Inflammatory macrophage treated with lipopolysaccharide for 1 hour (primary cell): ENCODE data around the gene TLCD5.

Experiments used
- DNase-seq, 2 donors: peaks; one replicate each; pipeline ENCODE4 v3.0.0-alpha.2; 2020 to 2022

TLCD5 gene

DNA sequence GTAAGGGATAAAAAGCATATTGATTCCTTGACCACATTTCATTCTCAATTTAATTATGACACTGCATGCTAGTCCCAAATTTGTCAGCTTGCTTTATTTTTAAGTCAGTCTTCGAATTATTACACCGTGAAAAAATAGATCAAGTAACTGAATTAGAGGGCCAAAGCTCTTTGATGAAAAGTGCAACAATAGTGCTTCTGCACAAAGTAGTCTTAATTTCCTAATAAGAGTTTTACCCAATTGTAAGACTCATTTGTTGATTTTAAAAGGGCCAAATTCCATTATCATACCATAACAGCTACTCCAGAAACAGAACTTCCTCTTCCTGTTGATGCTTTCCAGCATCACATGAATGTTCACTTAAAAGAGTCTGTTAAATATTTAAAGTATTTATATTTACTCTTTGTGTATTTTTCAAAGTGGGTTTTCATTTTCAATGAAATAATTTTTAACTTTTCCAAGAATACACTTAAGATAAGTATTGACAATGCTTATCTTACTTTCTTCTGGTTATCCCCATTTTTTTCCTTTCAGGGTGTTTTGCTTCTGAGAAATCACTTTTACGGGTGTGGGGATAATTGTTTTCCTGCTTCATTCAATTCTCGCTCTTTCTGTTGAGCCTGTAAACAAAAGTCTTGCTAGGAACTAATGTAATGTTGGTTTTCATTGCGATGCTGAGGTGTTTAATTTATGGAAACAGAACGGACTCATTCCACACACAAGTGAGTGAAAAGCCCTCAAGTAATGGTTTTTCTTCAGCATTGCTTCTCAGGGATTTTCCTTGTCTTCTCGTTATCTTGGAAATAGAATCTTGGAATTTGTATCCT is 13.2 kb downstream of the TLCD5 start:
- no peak for DNase-seq

DNA sequence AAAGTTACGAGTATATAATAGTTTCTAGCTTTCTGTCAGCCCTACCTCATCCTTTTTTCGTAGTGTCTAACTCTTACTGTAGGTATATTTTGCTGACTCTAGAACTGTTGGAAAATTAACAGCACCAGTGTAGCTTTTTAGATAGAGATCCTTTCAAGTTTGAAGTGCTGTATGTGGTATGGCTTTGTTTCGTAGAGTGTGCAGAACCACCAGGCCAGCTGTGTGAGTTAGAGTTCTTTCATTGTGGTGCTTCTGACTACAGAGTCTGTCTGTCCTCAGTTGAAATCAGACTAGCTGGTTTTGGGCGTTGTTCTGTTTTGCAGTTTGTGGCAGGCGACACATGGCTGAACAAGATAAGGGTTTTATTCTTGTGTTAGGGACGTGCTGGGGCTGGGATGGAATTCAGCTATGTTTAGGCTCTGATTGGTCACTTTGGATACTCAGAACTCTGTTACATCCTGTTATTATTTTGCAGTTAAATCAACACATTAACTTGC is 14.3 kb downstream of the TLCD5 start:
- no peak for DNase-seq

DNA sequence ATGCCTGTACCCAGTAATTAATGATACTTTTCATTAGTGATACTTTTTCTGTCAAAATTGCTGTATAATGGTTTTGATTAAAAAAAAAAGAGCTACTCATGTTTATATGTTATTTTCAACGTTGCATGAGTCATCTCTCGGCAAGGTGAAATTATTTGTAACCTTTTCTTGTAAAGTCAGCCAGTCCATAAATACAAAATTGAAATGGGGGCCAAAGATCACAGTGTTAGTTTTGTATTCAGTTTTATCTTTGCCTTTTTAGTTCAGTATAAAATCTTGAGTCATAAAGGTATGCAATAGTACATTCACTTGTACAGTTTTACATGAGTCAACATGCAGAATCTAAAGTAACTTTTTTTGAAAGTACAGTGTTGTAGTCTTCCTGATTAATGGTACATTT is 15.4 kb downstream of the TLCD5 start:
- DNase-seq, result no peak

DNA sequence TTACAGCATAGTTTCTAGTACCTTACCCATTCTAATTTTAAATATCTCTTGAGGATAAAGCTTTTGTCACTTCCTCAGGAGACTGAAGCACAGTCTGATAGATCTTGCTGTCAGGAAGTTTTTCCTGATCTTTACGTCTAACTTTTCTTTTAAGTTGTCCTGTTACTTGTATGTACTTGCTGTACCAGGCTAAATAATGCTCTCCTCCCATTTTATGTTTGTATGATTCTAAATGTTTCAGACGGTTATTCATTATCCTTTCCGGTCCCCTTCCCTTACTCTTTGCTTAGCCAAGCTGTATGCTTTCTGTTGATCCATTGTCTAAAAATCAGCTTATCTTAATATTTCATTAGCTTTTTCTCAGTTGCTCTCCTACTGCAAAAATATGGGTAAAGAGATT is 17.1 kb downstream of the TLCD5 start:
- no peak for DNase-seq

- DNase-seq, result no peak
Observed at GRCh38 chr11:120342678-120343077, 17.6 kb downstream of the TLCD5 start.

DNA sequence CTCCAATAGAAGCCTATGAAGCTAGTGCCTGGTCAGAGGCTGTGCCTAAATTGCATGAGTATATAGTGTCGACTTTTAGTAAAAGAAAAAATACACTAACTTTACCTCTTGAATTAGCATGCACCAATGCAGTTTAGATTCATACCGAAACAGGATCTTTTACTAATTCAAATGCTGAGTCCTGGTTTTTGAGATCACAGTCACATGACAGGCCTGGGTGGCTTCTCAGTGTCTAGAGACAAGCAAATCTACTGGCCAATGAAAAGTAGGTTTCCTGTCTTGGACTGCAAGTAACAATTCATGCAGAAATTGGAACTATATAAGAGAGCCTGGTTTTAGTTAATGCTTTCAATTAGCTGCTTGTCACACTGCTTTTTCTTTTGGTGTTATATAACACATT is 18.3 kb downstream of the TLCD5 start:
- no peak for DNase-seq

- peak; percentile 54 to 67 for DNase-seq
Observed at GRCh38 chr11:120344302-120345004, 19.4 kb downstream of the TLCD5 start.

DNA sequence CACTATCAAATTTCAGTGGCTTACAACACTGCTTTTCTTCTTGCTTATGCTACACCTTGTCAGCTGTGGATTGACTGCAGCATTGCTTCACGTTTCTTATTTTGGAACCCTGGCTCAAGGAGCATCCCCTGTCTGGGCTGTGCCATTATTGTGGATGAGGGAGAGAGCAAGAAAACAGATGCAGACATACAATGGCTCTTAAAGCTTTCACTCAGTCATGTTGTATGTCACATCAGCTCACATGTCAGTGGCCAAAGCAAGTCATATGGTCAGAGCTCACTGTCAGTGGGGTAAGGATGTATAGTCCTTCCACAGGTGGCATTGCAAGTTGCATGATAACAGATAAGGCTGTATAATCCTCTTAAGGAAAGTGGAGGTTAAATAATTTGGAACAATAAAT is 21.1 kb downstream of the TLCD5 start:
- no peak for DNase-seq

DNA sequence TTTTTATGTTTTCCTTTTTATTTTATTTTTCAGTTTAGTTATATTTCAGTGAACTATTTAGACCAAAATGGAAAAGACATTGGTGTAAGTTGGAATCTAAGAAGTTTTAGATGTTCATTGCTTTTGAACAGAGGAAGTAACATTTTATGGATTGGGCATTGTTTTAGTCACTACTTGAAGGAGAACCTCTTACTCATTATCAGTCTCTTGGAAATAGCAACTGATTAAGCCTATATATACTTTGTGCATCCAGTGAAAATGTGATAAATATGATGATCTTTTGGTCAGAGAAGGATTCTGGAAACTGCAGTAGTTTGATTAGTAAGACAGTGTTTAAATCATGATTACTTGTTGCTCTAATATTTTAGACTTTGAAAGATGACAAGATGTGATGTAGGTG is 25.5 kb downstream of the TLCD5 start:
- DNase-seq, result no peak

GRCh38 chr11:120352405-120352804 is 27.3 kb downstream of the TLCD5 start:
- DNase-seq, result no peak

GRCh38 chr11:120354068-120354467 is 29.0 kb downstream of the TLCD5 start:
- DNase-seq, result no peak

DNA sequence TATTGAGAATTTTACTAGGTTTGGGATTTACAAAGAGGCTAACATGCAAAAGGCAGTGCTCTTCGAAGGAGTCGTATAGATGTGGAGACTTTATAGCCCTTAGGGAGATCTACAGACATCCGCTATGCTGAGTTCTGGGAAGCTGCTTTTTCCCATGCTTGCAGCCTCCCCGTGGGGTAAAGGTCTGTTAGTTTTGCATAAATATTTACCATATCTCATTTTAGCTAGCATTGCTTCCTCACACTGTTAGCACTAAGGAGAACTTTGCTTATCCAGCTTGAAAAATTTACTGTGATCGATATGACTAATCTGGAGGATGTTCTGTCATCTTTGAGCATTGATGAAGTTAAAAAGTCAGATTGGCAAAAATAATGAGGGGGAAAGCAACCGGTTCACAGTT is 29.7 kb downstream of the TLCD5 start:
- DNase-seq, result no peak

- no peak for DNase-seq
Observed at GRCh38 chr11:120357620-120358019, 32.5 kb downstream of the TLCD5 start.

GRCh38 chr11:120358729-120359128 is 33.6 kb downstream of the TLCD5 start:
- DNase-seq, result no peak

GRCh38 chr11:120363436-120363835 is 38.3 kb downstream of the TLCD5 start:
- no peak for DNase-seq

- DNase-seq, result no peak
Observed at GRCh38 chr11:120365512-120365911, 40.4 kb downstream of the TLCD5 start.

DNA sequence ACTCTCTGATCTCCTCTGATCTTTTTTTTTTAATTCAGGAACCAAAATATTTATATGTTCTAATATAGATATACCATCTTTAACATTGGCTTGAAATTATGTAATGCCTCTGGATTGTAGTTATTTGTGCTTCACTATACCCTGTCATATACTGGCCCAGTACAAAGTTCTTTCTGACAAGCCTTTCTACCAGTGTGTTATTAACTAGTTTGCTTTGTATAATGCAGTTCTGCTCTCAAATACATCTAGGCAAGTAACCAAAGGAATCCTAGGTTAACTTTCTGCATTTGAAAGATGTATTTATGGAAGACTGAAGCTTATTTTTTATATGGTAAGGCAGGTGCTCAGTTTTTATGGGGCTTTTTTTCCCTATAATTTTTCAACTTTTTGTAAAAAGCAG is 47.2 kb downstream of the TLCD5 start:
- no peak for DNase-seq

DNA sequence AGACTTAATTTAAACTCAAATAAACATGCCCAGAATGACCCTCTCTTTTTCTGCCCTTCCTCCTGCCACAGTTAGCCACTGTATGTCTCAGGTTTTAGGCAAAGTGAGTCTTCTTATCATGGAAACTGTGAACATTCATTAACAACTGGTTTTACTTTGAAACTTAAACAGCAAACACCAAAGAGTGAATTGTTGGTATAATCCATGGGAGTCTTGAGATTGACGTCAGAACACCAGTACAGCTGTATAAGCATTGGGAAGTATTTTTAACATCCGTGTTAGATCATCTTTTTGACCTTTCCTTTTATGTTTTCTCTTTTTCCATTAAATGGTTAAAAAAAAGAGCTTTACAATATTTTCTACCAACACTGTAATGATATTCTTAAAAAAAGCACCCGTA is 50.0 kb downstream of the TLCD5 start:
- no peak for DNase-seq

DNA sequence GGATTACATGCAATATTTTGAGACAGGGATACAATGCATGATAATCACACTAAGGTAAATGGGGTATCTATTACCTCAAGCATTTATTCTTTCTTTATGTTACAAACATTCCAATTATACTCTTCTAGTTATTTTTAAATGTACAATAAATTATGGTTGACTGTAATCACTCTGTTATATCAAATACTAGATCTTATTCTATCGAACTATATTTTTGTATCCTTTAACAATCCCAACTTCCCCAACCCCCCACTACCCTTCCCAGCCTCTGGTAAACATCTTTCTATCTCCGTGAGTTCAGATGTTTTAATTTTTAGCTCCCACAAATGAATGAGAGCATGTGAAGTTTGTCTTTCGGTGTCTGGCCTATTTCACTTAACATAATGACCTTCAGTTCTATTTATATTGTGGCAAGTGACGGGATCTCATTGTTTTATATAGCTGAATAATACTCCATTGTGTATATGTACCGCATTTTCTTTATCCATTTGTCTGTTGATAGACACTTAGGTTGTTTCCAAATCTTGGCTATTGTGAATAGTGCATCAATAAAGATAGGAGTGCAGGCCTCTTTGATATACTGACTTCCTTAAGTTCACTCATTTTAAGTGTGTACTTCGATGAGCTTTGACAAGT is 51.6 kb downstream of the TLCD5 start:
- no peak for DNase-seq

- DNase-seq, result no peak
Observed at GRCh38 chr11:120378474-120378873, 53.4 kb downstream of the TLCD5 start.

DNA sequence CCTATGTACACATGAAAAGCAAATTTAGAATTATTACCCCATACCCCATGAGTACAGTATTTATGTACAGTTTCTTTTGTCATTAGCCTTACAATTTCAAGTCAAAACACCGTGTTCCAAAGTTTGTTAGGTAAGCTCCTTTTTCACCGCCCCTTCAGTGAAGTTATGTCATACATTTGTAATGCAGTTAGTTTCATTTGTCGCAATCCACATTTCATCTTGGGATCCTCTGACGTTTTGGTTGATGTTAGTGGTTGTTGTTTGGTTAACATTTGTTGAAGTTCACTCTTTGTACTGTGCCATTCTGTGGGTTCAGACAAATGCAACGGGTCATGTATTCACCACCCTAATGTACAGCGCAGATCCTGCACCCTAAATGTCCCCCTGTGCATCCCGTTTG is 56.3 kb downstream of the TLCD5 start:
- DNase-seq, result no peak
